SK-N-SH (cell line): Measurements from ENCODE around the gene SLC30A10.

Experiments
- CTCF ChIP-seq: fragments of 200-600 bp; sonication (generic); IDR thresholded peaks from 2 replicates; pipeline ENCODE4 v1.6.1; 2017; ENCODE audit warnings: antibody characterized with exemption, mild to moderate bottlenecking, moderate library complexity
- EP300 ChIP-seq, 2 experiments: IDR thresholded peaks; 2 replicates each; pipeline versions ENCODE4 v1.4.0 to v1.6.1; 2012; ENCODE audit warnings: borderline replicate concordance in 1 of 2, low read depth in 1 of 2, low read length in 1 of 2
- FOXM1 ChIP-seq: IDR thresholded peaks from 2 replicates; pipeline ENCODE4 v1.4.0; 2012; ENCODE audit warnings: low read depth, mild to moderate bottlenecking
- MXI1 ChIP-seq: IDR thresholded peaks from 2 replicates; pipeline ENCODE4 v1.6.1; 2012; ENCODE audit warnings: mild to moderate bottlenecking, low read depth, low read length, improper control_type of control experiment
- POLR2AphosphoS5 ChIP-seq: IDR thresholded peaks from 2 replicates; pipeline ENCODE4 v1.6.1; 2012; ENCODE audit warnings: low read depth, low read length
- RFX5 ChIP-seq: IDR thresholded peaks from 2 replicates; pipeline ENCODE4 v1.6.1; 2012; ENCODE audit warnings: mild to moderate bottlenecking, improper control_type of control experiment, low read length

- TF ChIP-seq MXI1 (no peak), CTCF (no peak), FOXM1 (no peak), POLR2AphosphoS5 (no peak), EP300 (IDR thresholded peaks at IDR 0.05; ENCODE audit: borderline replicate concordance in 1 of 2, low read depth in 1 of 2, low read length in 1 of 2) (no peak), RFX5 (no peak)
These were observed 56.8 kb downstream of the SLC30A10 start for GRCh38 chr1:219871427-219872057.
